NCI-H2107 (cell line): ENCODE results near the gene FGD5.
"Not testable (repeated sequence)": the region's sequence is repeated elsewhere in the genome, so short reads cannot be mapped to it uniquely, and the experiment has no call there.

ENCODE experiments used
- DNase-seq: peaks from one replicate; lab custom pipeline; 2025; lab: John Stamatoyannopoulos, UW

The FGD5 gene

DNA sequence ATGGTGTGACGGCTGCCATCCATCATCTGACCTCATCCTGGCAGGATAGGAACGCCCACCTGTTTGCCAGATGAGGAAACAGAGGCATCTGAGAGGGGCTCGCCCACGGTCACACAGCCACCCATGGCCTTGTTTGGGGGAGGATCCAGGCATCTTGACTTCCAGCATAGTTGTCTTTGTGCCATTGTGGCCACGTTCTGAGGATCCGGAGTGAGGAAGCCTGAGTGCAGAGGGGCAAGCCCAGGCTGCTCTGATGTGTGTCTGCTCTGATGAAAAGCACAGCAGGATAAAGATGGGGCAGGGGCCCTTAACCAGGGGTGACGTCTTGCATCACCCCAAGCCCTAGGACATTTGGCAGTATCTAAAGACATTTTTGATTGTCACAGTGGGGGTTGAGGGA is 58.7 kb downstream of the FGD5 start:
- no peak for DNase-seq

DNA sequence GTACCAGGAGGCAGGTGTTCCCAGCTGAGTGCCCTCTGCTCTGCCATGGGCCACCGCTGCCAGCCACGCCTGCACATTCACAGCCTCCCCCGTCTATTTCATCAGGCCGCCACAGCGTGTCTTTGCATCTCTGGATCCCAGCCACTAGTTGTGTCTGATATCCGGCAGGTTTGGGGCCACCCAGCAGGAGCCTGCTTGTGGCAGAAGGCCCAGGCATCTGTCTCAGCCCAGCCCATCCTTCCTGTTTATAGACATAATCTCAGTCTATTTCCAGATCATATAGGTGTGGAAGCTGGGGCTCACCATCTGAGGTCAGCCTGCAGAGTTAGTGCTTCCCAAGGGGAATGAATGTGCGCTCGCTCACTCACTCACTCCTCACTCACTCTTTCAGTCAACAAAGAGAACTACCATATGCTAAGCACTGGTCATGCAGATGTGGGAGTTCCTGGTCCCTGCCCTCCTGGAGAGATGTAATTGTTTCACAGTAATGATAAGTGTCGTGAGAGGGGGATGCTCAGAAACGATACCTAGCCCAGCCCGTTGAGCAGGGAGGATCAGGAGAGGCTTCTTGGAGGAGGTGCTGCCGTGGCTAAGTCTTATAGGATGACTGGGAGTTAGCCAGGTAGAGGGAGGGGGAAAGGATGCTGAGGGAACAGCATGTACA is 60.6 kb downstream of the FGD5 start:
- DNase-seq: no peak

DNA sequence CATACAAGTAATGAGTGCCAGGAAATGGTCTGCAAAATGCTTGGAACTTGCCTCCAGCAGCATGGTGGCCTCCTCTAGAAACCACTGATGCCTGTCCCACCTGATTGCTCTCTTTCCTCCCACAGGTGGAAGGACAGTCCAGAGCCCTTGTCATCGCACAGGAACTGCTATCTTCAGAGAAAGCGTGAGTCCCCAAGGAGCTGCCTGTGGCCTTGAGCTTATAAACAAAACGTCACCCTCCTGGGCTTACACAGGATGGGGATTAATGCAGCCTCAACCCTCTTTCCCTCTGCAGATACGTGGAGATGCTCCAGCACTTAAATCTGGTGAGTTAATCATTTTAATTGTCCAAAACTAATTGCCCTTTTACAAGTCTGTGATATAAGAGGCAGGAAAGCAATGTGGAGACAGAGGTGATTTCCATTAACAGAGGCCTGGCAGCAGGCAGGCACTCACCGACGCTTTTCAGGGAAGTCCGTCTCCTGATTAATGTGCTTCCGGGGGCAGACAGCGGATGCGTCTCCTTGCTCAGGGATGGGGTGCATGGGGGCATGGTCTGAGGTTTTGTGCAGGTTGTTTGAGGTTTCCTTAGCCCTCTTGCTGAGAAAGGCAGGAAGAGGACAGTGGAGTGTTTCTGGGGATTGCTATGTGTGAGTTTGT is 61.8 kb downstream of the FGD5 start:
- DNase-seq: no peak

DNA sequence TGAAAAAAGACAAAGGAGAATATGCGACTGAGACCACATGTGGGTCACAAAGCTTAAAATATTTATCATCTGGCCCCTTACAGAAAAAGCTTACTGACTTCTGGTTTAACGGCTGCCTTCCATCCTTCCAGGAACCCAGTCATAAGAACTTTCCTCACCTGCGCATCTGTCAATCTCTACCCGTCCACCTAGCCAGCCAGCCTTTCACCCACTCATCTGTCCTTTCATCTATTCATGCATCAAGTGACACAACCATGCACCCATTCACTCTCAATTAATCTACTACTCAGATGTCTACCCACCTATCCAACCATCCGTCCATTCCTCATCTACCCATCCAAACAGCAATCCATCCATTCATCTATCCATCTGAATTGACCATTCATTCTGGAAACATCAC is 64.5 kb downstream of the FGD5 start:
- no peak for DNase-seq

DNA sequence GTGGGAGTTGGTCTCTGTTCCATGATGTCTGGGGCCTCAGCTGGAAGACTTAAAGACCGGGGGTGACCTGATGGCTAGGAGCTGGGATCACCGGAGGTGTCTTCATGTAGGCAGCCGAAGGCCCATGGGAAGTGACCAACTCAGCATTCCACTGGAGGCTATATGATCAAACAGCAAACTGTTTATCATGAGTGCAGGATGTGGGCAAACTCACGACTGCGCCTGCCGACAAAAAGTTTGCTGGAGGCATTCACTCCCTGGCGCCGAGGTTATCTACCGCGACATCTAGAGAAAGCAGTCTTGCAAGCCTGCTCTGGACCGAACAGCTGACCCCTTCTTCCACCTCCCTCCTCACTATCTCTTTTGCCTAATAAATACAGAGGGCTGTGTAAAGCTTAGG is 65.9 kb downstream of the FGD5 start:
- DNase-seq: no peak

DNA sequence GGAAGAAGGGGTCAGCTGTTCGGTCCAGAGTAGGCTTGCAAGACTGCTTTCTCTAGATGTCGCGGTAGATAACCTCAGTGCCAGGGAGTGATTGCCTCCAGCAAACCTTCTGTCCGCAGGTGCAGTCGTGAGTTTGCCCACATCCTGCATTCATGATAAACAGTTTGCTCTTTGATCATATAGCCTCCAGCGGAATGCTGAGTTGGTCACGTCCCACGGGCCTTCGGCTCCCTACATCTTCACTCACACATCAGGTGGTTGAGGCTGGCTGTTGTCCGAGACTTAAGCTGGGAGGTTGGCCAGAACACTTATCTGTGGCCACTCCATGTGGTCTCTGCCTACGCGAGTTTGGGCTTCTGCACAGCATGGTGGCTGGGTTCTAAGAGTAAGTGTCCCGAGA is 66.5 kb downstream of the FGD5 start:
- no peak for DNase-seq

DNA sequence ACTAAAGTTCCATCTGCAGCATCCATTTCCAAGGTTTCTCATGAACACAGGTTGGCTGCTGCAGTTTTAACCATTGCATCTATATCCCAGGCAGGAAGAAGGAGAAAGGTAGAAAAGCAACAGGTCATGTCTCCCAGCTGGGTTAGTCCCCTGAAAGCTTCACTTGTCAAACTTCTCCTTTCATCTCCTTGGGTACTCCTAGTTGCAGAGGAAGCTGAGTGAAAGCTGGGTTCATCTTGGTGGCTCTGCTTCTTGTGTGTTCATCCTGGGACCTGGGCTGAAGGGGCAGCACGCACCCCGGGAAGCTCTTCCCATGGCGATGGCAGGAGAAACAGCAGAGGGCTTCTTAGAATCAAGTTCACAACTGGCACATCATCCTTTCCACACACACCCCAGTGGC is 67.3 kb downstream of the FGD5 start:
- no peak for DNase-seq

DNA sequence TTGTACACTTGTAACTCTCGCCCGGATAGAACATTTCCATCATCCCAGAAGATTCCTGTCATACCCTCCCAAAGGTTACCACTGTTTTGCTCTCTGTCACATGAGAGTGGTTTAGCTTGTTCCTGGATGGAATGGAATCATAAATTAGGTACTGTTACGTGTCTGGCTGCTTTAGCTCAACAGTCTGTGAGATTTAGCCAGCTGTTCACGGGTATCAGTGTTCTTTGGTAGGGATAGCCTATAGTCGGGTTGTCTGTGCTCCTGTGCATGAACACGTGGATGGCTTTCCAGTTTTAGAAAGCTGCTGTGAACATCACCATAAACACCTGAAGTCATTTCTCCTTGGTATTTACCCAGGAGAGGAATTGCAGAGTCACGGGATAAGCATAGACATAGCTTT is 70.4 kb downstream of the FGD5 start:
- no peak for DNase-seq

DNA sequence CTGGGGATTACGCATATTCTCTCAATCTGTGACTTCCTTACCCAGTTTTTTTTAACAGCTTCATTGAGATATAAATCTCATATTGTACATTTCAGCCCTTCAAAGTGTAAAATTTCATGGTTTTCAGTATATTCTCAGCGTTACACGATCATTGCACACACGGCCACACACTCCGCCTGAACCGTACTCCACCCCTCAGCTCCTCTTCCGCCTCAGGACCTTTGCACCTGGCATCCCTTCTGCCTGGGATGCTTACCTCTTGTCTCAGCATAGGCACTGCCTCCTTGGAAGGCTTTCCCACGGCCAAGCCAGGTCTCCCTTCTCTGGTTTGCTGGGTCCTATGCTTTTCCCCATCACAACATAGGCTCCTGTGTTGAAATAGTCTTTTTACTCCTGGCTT is 71.2 kb downstream of the FGD5 start:
- DNase-seq: no peak

DNA sequence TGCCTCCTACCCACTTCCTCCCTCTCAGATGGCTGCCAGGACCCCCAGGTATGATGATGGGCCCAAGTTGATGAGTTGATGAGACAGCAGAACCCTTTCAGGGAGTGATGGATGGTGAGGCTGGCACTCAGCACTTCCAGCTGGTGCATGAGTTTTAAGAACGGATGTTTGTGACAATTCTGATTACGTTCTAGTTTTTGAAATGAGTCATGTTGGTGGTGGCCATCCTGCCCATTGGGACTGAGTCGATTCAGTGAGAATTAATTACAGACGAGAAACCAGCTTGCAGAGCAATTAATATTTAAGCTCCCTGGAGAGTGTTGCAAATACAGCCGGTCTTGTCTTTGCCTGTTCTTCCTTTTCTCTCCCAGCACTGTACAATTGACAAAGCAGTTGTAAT is 71.7 kb downstream of the FGD5 start:
- no peak for DNase-seq

DNA sequence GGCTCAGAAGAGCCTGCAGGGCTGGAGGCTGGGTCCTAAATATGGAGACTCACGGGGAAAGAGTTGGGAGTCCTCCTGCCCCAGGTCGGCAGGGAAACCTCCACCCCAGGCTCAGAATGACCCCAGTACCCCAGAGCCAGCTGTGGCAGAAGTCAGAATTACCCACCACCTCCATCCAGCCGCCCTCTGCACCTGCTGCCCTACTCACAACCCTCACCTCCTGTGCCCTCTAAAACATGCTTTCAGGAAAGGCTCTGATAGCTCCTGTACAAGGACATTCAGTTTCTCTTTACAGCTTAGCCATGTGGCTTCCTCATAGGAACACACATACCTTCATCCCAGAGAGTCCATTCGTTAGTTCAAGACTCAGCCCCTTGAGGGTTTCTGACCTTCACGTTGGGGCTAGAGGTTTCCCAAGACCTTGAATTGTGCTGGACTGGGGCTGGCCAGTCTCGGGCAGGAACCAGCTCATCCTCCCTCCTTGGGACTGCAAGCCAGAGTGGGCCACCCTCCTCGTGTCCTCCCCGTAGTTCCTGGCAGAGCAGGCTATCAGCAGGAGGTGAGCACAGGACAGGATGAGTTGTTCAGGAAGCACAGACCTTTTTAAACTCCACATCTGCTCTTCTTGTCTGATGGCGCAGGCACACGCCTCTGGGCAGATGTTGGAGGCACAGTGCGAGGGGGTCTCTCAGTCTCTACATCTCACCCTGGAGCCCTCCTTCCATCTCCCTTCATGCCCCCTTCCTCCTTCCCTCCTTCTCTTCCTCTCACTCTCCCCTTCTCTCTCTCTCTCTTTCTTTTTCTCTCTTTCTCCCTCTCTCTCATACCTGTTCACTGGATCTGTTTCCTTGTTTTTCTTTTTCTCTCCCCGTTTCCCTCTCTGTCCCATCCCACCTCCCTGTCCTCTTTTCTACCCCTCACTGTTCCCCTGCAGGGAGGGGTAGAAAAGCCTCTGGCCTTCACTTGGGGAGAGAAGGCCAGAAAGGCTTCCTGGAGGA is 72.7 kb downstream of the FGD5 start:
- no peak for DNase-seq

DNA sequence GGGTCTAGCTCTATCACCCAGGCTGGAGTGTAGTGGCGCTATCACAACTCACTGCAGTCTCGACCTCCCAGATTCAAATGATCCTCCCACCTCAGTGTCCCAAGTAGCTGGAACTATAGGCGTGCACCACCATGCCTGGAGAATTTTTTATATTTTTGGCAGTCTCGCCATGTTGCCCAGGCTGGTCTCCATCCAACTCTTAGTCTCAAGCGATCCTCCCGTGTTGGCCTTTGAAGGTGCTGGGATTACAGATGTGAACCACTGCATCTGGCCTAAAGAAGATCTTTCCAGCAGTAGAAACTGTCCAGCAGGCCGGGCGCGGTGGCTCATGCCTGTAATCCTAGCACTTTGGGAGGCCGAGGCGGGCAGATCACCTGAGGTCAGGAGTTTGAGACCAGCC is 73.5 kb downstream of the FGD5 start:
- no peak for DNase-seq

DNA sequence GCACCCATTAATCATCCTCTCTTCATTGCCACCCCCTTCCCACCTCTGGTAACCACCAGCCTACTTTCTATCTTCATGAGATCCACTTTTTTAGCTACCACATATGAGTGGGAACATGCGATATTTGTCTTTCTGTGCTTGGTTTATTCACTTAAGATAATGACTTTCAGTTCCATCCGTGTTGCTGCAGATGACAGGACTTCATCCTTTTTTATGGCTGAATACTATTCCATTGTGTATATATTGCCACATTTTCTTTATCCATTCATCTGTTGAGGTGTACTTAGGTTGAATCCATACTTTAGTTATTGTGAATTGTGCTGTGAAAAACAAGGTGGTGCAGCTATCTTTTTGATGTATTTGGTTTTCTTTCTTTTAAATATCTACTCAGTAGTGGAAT is 75.3 kb downstream of the FGD5 start:
- no peak for DNase-seq

DNA sequence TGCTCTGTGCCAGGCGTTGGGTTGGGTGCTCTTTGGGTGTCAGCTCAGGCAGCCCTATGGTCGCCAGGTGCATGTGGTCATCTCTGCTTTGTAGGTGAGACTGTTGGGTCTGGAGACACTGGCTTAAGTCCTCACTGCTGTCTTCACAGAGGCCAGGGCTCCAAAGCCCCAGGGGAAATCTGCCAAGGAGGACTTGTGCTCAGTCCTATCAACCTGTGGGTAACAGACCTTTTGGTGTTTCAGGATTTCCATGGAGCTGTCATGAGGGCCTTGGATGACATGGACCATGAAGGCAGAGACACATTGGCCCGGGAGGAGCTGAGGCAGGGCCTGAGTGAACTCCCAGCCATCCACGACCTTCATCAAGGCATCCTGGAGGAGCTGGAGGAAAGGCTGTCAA is 78.5 kb downstream of the FGD5 start:
- DNase-seq: no peak

DNA sequence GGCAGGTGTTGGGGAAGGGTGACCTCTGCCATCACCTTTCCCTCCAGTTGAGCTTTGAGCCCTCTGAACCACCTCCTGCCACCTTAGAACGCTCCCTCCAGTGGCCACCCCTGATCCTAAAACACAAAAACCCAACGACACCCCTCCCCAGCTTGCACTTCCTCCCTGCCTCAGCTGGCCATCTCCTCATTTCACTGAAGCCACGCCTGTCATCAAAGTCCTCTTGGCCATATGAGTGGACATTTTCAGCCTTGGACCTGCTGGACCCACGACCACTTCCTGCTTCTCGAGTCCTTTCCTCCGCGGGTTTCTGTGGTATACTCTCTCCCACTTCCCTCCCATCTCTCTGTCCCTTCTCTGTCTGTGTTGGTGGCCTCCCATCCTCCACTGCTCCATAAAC is 80.2 kb downstream of the FGD5 start:
- no peak for DNase-seq

DNA sequence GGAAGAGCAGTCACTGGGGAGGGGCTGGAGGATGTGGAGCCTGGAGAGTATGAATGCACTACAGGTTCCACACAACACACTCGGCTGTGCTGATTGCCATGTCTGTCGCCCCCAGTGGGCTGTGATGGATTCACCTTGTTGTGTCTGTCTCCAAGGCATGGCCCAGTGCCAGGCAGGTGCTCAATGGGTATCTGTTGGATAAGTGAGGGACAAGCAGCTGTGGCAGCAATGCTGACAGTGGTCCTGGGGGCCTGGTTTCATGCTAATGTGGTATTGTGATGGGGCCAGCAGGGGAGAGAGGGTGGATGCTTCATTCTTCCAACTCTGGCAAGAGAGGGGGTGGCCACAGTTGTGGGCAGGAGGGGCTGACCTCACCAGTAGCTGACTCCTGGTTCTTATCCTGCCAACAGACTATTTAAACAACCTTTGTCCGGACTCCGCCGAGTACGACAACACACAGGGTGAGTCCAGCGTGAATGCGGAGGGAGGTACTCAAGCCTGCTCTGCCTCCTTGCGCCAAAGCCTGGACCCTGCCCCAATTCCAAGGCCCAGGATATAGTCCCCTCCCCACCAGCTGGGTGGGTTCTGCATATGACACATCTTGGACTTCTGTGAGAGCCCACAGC is 81.3 kb downstream of the FGD5 start:
- DNase-seq: no peak

DNA sequence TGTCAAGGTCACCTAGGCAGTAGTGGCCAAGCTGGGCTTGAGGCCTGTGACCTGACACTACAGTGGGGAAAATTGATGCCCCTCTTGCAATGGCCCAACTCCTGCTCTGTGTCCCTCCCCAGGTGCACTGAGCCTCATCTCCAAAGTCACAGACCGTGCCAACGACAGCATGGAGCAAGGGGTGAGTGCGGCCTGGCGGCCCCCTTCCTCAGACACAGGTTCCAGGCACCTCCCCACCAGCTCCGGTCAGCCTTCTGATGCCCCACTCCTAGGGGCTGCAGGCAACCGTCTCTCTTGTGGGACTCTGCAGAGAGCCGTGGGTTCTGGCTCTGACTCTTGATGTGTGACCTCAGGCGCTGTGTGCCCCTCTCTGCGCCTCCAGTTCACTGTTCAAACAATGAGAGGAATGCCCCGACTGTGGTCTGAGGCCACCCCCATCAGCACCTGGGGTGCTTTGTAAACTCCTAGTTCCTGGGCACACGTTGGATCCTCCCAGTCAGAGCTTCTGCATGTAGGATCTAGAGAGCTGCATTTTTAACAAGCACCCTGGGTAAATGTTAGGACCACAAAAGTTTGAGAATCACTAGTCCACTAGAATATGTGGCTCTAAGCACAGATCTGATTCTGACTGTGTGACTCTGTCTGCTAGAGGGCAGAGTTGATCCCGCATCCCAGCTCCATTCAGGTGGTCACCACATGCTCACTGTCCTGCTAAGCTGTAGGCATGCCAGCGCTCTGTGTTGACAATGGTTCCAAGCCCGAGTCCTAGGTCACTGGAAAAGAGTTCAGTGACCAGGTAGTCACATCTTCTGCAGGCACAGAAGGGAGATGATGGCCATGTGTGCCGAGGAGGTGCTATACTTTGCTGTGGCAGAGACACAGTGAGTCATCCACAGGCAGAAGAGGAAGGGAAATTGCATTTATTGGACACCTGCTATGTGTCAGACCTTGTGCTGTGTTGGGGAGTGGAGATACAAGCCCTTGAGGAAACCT is 82.4 kb downstream of the FGD5 start:
- no peak for DNase-seq

DNA sequence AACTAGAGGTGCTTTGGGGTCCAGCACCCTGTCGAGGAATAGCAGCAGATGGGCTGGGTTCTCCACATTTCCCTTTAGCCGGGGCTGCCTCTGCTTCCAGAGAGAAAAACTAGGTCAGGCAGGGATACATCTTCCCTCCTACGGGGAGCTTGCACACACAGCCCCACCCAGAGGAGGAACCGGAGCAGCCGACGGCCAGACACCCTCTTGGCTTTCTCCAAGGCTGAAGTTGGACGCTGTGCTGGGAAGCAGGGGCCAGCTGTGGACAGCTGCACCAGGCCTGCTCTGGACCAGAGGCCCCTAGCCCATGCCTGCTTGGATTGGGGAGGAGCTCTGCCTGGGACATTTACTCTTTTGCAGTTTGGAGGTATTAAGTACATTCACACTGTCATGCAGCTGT is 84.0 kb downstream of the FGD5 start:
- DNase-seq: no peak

DNA sequence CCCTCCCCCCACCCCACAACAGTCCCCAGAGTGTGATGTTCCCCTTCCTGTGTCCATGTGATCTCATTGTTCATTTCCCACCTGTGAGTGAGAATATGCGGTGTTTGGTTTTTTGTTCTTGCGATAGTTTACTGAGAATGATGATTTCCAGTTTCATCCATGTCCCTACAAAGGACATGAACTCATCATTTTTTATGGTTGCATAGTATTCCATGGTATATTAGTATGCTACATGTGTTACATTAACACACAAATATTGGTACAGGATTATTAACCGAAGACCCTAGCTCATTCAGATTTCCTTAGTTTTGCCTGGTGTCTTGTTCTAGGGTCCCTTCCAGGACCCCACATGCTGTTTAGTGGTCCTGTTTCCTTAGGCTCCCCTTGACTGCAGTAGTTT is 84.7 kb downstream of the FGD5 start:
- DNase-seq: not testable (repeated sequence)

DNA sequence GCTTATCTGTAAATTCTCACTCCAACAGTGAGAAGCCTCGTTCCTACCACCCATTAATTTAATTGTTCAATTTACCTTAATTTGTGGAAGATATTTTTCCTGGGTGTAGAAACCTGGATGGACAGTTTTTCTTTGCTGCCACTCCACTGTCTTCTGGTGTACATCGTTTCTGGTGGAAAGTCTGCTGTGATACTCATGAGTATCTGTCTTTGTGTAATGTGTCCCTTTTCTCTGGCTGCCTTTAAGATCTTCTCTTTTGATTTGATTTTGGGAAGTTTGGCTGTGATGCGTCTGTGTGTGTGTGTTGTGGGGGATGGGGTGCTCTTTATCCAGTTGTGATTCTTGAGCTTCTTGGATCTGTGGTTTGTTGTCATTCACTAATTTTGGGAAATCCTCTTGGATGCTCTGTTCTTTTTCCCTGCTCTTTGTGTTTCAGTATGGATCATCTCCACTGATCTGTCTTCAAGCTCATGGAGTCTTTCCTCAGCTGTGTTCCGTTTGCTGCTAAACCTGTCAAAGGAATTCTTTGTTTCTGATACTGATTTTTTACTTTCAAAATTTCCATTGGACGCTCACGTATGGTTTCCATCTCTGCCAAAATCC is 86.4 kb downstream of the FGD5 start:
- no peak for DNase-seq
